Raji (cell line): ENCODE measurements around the gene TOX2.

ENCODE experiments used
- POLR2A ChIP-seq: IDR thresholded peaks from 2 replicates; pipeline ENCODE4 v1.6.1; 2011; ENCODE audit warnings: low read depth, low read length, control low read depth; ENCODE audit not compliant: insufficient read depth

Gene TOX2

GRCh38 chr20:44017905-44018258 lies 103.2 kb downstream of the TOX2 start:
- TF ChIP-seq POLR2A, result no peak

GRCh38 chr20:44018259-44018941 lies 103.7 kb downstream of the TOX2 start:
- no peak for TF ChIP-seq POLR2A

- TF ChIP-seq POLR2A, result no peak
Measured at GRCh38 chr20:44018942-44019637, 104.4 kb downstream of the TOX2 start.

- no peak for TF ChIP-seq POLR2A
Measured at GRCh38 chr20:44019638-44020335, 105.1 kb downstream of the TOX2 start.

- TF ChIP-seq POLR2A, result no peak
Measured at GRCh38 chr20:44020406-44021148, 105.9 kb downstream of the TOX2 start.

GRCh38 chr20:44021186-44021585 lies 106.5 kb downstream of the TOX2 start:
- no peak for TF ChIP-seq POLR2A

GRCh38 chr20:44021900-44022299 lies 107.2 kb downstream of the TOX2 start:
- TF ChIP-seq POLR2A, result no peak

- no peak for TF ChIP-seq POLR2A
Measured at GRCh38 chr20:44022464-44022863, 107.8 kb downstream of the TOX2 start.

GRCh38 chr20:44023515-44024371 lies 109.1 kb downstream of the TOX2 start:
- no peak for TF ChIP-seq POLR2A

- no peak for TF ChIP-seq POLR2A
Measured at GRCh38 chr20:44024820-44025580, 110.3 kb downstream of the TOX2 start.

GRCh38 chr20:44025756-44026155 lies 111.1 kb downstream of the TOX2 start:
- no peak for TF ChIP-seq POLR2A

- TF ChIP-seq POLR2A, result no peak
Measured at GRCh38 chr20:44026647-44027342, 112.1 kb downstream of the TOX2 start.

- no peak for TF ChIP-seq POLR2A
Measured at GRCh38 chr20:44027343-44028002, 112.8 kb downstream of the TOX2 start.
